GM12878 (cell line): ENCODE results near the gene ABHD15. TPM values are rescaled to one million over a fixed set of nuclear protein-coding genes. Genes with fewer than 3 reads are reported as not detected.

Experiments used
- CBX3 ChIP-seq: fragments of 200-600 bp; sonication (generic); IDR thresholded peaks from 2 replicates; pipeline ENCODE4 v1.6.1; 2016; ENCODE audit warnings: low read depth, borderline replicate concordance
- CHD1 ChIP-seq: IDR thresholded peaks from 2 replicates; pipeline ENCODE4 v1.6.1; 2012; ENCODE audit warnings: low read depth, low read length, improper control_type of control experiment
- CHD2 ChIP-seq: IDR thresholded peaks from 2 replicates; pipeline ENCODE4 v1.6.1; 2011; ENCODE audit warnings: low read depth, low read length, improper control_type of control experiment, borderline replicate concordance
- EGR1 ChIP-seq, 2 experiments: IDR thresholded peaks; 1 replicate in 1 of 2; 2 replicates in 1 of 2; pipeline ENCODE4 v1.6.1; 2011 to 2012; ENCODE audit warnings: low read depth in 2 of 2, low read length in 2 of 2, borderline replicate concordance in 1 of 2, mild to moderate bottlenecking in 1 of 2, moderate library complexity in 1 of 2
- EP300 ChIP-seq, 2 experiments: fragments of 150-350 bp in 1 of 2; IDR thresholded peaks; 2 replicates each; pipeline ENCODE4 v1.6.1; 2011 to 2012; ENCODE audit warnings: low read depth in 2 of 2, low read length in 2 of 2, borderline replicate concordance in 1 of 2, improper control_type of control experiment in 1 of 2, inconsistent platforms in 1 of 2; ENCODE audit not compliant: control insufficient read depth in 1 of 2
- FOS ChIP-seq: IDR thresholded peaks from 3 replicates; pipeline ENCODE4 v1.6.1; 2011; ENCODE audit warnings: borderline replicate concordance; ENCODE audit not compliant: insufficient read length; ENCODE audit errors: extremely low read depth
- IKZF2 ChIP-seq, 2 experiments: fragments of 450-650 bp; IDR thresholded peaks; 2 replicates each; pipeline ENCODE4 v1.6.1; 2017; ENCODE audit warnings: mild to moderate bottlenecking in 2 of 2, moderate library complexity in 2 of 2
- JUND ChIP-seq: IDR thresholded peaks from 2 replicates; pipeline ENCODE4 v1.6.1; 2012; ENCODE audit warnings: low read depth, mild to moderate bottlenecking, low read length, improper control_type of control experiment, moderate library complexity
- KLF5 ChIP-seq: fragments of 450-650 bp; IDR thresholded peaks from 2 replicates; pipeline ENCODE4 v1.6.1; 2014; ENCODE audit warnings: mild to moderate bottlenecking; ENCODE audit not compliant: partially characterized antibody
- MEF2A ChIP-seq: IDR thresholded peaks from 2 replicates; pipeline ENCODE4 v1.6.1; 2011; ENCODE audit warnings: low read depth, mild to moderate bottlenecking, low read length, moderate library complexity; ENCODE audit not compliant: insufficient read depth
- NBN ChIP-seq: fragments of 450-650 bp; IDR thresholded peaks from 2 replicates; pipeline ENCODE4 v1.6.1; 2016
- NRF1 ChIP-seq: conservative IDR thresholded peaks from 2 replicates; pipeline ENCODE4 v1.6.1; 2011; ENCODE audit warnings: mild to moderate bottlenecking, low read depth, low read length, improper control_type of control experiment
- PBX3 ChIP-seq: IDR thresholded peaks from 2 replicates; pipeline ENCODE4 v1.6.1; 2011; ENCODE audit warnings: mild to moderate bottlenecking, low read depth, low read length, moderate library complexity; ENCODE audit not compliant: insufficient replicate concordance
- PML ChIP-seq: IDR thresholded peaks from 2 replicates; pipeline ENCODE4 v1.6.1; 2012; ENCODE audit warnings: low read length, inconsistent platforms
- POLR2AphosphoS2 ChIP-seq: IDR thresholded peaks from 2 replicates; pipeline ENCODE4 v1.6.1; 2011; ENCODE audit warnings: low read depth, mild to moderate bottlenecking, low read length, improper control_type of control experiment, moderate library complexity
- RAD21 ChIP-seq: IDR thresholded peaks from 2 replicates; pipeline ENCODE4 v1.6.1; 2011; ENCODE audit warnings: mild to moderate bottlenecking, low read depth, low read length, moderate library complexity; ENCODE audit not compliant: insufficient read depth
- RAD51 ChIP-seq: fragments of 450-650 bp; IDR thresholded peaks from 2 replicates; pipeline ENCODE4 v1.6.1; 2016; ENCODE audit warnings: moderate library complexity, mild to moderate bottlenecking, inconsistent platforms
- SPI1 ChIP-seq: IDR thresholded peaks from 2 replicates; pipeline ENCODE4 v1.6.1; 2011; ENCODE audit warnings: low read depth, mild to moderate bottlenecking, low read length, moderate library complexity, borderline replicate concordance; ENCODE audit not compliant: insufficient read depth
- SREBF2 ChIP-seq: IDR thresholded peaks from 2 replicates; pipeline ENCODE4 v1.6.1; 2012; ENCODE audit warnings: mild to moderate bottlenecking, low read length
- STAT3 ChIP-seq: IDR thresholded peaks from 2 replicates; pipeline ENCODE4 v1.6.1; 2011; ENCODE audit warnings: low read depth, low read length, improper control_type of control experiment
- TCF3 ChIP-seq: IDR thresholded peaks from 2 replicates; pipeline ENCODE4 v1.6.1; 2012; ENCODE audit warnings: low read depth, mild to moderate bottlenecking, low read length, borderline replicate concordance; ENCODE audit not compliant: insufficient read depth
- YBX1 ChIP-seq: fragments of 450-650 bp; IDR thresholded peaks from 2 replicates; pipeline ENCODE4 v1.6.1; 2016; ENCODE audit warnings: antibody characterized with exemption
- YY1 ChIP-seq: IDR thresholded peaks from 2 replicates; pipeline ENCODE4 v1.6.1; 2011; ENCODE audit warnings: low read depth, mild to moderate bottlenecking, low read length
- ZNF274 ChIP-seq: IDR thresholded peaks from one replicate; pipeline ENCODE4 v1.8.0; 2011; ENCODE audit not compliant: insufficient read length, insufficient read depth
- ZZZ3 ChIP-seq: IDR thresholded peaks from 2 replicates; pipeline ENCODE4 v1.6.1; 2011; ENCODE audit warnings: low read depth; ENCODE audit not compliant: control insufficient read depth, insufficient read length
- polyA plus RNA-seq, 11 experiments: library from polyadenylated mRNA; depleted of rRNA in 4 of 11; unstranded in 6 of 11; stranded (reverse) in 5 of 11; fragments of >200 nt; fragmentation: Nextera tagmentation in 4 of 11; fragmentation: Illumina TruSeq in 1 of 11; extraction: Ambion mirVana in 4 of 11; extraction: Trizol in 1 of 11; gene quantifications; 1 replicate in 1 of 11; 2 replicates in 10 of 11; pipeline versions ENCODE4 v1.2.1 to v1.2.3, GENCODE V29; 2011 to 2016; ENCODE audit warnings: inconsistent platforms in 2 of 11, missing spikeins in 2 of 11, low read depth in 1 of 11
- total RNA-seq, 4 experiments: library from RNA; depleted of rRNA in 3 of 4; stranded (reverse); fragments of >200 nt in 3 of 4; fragmentation: Illumina TruSeq in 1 of 4; extraction: Trizol in 1 of 4; gene quantifications; 2 replicates each; pipeline versions ENCODE4 v1.2.1 to v1.2.3, GENCODE V29; 2013 to 2021
- TF ChIP-seq, protein P1 (sequence below): fragments of 450-650 bp; IDR thresholded peaks from 2 replicates; pipeline ENCODE4 v1.6.1; 2018; ENCODE audit warnings: mild to moderate bottlenecking, low read depth, moderate library complexity; ENCODE audit not compliant: partially characterized antibody
- TF ChIP-seq, protein P2 (sequence below): IDR thresholded peaks from 2 replicates; pipeline ENCODE4 v1.6.1; 2012; ENCODE audit warnings: low read depth, low read length, improper control_type of control experiment

Gene ABHD15
- total and polyA plus RNA-seq, 10 of the 15 experiments (the other 5 are each of a cell fraction or from before 2014, with no cell fraction given), result 2.1 to 9.2 (median 4.9) TPM

DNA sequence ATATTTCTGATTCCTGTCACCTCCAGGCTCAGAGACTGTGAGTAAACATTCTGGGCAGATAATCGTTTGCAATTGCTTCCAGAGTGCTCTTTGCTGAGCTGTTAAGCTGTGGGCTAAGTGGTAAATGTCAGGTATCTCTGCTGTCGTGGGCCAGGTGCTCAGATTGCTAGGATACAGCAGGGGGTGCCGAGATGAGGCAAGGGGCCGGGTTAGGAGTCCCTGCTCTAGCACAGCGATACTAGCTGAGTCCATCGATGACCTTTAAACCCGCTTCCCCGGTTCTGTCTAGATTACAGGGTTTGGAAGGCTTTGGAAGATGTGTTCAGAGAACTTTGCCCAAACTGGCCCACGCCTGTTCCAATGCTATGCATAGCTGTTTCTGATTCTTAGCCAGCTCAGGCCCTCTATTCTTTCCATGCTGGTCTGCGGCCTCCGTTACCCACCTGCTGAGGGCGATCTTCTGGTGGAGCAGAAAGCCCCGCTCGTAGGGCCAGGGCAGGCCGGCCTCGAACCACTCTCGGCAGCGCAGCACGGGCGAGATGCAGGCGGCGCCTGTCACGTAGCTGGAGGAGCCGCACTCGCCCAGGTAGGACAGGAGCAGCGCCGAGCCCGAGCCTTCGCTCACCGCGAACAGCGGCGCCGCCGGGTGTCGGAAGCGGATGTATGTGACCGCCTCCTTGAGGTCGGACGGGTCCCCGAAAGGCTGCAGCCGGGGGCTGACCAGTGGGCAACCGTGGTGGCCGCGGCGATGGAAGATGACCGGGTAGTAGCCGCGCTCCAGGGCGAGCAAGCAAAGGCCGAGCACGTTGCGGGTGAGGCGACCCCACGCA, 979 bp downstream of the ABHD15 start (continued):
- TF ChIP-seq, protein P1, sequence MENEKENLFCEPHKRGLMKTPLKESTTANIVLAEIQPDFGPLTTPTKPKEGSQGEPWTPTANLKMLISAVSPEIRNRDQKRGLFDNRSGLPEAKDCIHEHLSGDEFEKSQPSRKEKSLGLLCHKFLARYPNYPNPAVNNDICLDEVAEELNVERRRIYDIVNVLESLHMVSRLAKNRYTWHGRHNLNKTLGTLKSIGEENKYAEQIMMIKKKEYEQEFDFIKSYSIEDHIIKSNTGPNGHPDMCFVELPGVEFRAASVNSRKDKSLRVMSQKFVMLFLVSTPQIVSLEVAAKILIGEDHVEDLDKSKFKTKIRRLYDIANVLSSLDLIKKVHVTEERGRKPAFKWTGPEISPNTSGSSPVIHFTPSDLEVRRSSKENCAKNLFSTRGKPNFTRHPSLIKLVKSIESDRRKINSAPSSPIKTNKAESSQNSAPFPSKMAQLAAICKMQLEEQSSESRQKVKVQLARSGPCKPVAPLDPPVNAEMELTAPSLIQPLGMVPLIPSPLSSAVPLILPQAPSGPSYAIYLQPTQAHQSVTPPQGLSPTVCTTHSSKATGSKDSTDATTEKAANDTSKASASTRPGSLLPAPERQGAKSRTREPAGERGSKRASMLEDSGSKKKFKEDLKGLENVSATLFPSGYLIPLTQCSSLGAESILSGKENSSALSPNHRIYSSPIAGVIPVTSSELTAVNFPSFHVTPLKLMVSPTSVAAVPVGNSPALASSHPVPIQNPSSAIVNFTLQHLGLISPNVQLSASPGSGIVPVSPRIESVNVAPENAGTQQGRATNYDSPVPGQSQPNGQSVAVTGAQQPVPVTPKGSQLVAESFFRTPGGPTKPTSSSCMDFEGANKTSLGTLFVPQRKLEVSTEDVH, result no peak
- TF ChIP-seq IKZF2 (IDR thresholded peaks at IDR 0.05) (no peak), NBN (no peak), SREBF2 (no peak), YBX1 (no peak), EP300 (IDR thresholded peaks at IDR 0.05; ENCODE audit: borderline replicate concordance in 1 of 2, control insufficient read depth in 1 of 2, low read depth in 2 of 2, low read length in 2 of 2) (no peak), PML (no peak), YY1 (0 out of 2 replicates have a peak, but pooled peaks have one; percentile 22), STAT3 (no peak), MEF2A (no peak), RAD21 (no peak), ZZZ3 (no peak), FOS (no peak), CHD1 (no peak), ZNF274 (no peak), KLF5 (no peak), PBX3 (no peak), TCF3 (no peak), NRF1 (no peak), RAD51 (no peak), CHD2 (no peak), SPI1 (no peak), POLR2AphosphoS2 (no peak), EGR1 (IDR thresholded peaks at IDR 0.05; ENCODE audit: borderline replicate concordance in 1 of 2, low read depth in 2 of 2, low read length in 2 of 2) (no peak), CBX3 (no peak), JUND (no peak)
- TF ChIP-seq, protein P2, sequence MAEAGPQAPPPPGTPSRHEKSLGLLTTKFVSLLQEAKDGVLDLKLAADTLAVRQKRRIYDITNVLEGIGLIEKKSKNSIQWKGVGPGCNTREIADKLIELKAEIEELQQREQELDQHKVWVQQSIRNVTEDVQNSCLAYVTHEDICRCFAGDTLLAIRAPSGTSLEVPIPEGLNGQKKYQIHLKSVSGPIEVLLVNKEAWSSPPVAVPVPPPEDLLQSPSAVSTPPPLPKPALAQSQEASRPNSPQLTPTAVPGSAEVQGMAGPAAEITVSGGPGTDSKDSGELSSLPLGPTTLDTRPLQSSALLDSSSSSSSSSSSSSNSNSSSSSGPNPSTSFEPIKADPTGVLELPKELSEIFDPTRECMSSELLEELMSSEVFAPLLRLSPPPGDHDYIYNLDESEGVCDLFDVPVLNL, result no peak
